HG02588 (cell line): ENCODE results near the gene HIGD1A.
A peak's percentile ranks its signal among the peaks of the same experiment; 100 is the strongest.

Experiments
- ATAC-seq: cut with Tn5 transposase; IDR thresholded peaks from one replicate; pipeline ENCODE4 v1.9.1; 2021; ENCODE audit warnings: mild to moderate bottlenecking, moderate library complexity; ENCODE audit not compliant: unreplicated experiment

HIGD1A gene

DNA sequence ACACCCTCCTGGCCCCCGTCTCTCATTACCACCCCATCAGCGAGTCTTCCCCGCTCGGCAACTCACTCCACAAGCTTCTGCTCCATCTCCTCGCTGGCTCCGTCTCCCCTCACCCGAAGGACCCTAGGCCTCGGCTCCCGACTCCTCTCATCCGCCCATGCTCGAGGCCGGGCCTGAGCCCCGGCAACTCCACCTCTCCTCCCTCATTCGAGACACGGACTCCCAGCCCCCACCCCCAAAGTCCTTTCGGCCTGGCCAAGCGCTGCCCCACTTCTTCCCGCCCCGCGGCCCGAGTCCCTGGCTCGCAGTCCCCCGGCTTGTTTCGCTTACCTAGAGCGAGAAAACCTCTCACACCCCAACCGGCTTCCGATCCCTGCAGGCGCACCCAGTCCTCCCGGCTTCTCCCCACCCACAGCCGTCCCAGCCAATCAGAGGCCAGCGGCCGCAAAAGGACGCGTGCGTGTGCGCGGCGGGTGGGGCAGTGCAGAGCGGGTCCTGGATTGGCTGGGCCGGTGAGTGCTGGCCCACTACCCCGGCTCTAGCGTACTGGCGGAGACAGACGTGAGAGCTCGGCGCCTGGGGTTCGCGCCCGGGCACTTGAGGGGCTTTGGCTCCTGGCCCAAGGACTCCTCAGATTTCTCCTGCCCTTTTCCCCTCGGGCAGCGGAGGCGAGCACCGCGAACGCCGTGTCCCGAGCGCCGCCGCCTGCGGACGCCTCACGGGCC lies at the start of gene HIGD1A:
HIGD1A (minus strand) TSS at position 385 of the 725 bp plus-strand sequence. CDS start 10,237 bp downstream, outside the sequence.
- peak; percentile 98 for ATAC-seq

DNA sequence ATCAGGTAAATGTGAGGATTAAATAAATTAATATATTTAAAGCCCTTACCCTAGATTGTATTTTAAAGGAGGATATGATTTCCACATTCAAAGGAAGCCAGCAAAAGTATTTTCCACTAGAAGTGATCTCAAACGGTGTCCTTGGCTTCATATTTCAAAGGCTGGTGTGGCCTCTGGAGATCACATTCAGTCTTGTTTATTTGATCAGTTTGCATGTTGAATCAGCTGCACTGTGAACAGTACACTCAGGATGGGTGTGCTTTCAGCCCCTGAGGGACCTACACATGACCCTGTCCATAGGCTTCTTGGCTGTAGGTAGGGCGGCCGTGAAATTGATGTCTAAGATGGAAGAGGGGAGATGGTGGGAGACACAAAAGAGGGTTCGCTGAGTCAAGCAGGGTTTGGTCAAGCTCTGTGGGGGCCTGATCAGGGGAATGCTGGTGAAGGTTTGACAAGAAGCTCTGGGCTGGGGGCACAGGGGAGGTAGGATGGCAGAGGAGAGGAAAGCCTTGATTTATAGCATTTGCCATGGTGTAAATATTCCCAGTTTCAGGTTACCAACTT lies 49.5 kb upstream of the HIGD1A start:
- ATAC-seq, result no peak

DNA sequence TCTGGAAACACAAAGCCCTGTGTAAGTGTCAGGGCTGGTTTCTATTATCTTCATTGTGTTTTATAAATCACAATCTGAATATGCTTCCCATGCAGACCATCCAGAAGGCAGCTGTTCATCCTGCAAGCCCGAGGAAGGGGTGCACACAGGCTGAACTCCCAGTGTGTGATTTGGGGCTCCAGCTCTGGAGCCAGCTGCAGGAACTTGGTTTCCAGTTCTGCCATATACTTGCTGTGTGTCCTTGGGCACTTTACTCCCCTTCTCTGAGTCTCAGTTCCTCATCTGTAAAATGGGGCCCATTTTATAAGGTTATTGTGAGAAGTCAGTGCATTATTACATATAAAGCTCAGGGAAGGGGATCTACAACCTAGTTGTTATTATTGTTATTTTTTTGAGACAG lies 48.8 kb upstream of the HIGD1A start:
- no peak for ATAC-seq

DNA sequence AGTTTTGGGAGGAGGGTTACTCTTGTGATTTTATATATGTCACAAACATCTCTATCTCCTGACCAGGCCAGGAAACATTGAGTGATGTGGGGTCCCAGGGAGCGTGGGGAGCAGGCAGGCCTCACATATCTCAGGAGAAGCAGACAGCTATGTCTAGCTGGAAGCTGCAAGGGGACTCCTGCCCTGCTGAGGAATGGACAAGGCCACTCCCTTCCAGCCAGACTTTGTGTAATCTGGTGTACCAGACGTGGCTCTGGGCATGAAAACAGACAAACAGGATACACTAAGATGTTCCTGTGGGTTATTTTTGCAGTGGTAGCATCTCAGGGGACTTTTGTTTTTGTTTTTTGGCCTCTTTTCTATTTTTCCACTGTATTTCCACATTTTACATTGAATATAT lies 48.2 kb upstream of the HIGD1A start:
- ATAC-seq, result no peak

DNA sequence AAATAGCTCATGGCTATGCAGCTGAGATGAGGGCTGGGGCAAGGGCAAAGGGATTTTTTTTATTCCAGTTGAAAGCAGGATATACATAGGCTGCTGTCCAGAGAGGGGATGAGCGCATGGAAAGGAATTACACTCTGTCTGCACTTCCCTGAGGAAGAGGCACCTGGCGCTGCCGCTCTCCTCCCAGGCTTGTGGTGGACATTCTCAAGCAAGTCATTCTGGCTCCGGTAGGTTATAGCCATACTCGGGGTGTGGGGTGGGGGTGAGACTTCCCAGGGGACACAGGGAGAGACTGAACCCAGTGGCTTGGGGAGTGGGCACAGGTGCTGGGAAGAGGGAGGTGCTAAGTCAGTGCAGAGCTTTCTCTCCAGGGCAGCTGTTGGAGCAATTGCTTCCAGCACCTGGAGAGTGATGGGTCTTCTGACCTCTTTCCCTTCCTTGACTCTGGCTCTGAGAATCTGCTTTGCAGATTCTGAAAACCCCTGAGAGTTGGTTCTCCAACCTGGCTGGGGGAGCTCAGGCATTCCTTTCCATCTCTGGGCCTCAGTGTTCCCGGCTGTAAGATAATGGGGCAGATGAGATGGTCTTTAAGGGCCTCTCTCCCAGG lies 47.0 kb upstream of the HIGD1A start:
- no peak for ATAC-seq

DNA sequence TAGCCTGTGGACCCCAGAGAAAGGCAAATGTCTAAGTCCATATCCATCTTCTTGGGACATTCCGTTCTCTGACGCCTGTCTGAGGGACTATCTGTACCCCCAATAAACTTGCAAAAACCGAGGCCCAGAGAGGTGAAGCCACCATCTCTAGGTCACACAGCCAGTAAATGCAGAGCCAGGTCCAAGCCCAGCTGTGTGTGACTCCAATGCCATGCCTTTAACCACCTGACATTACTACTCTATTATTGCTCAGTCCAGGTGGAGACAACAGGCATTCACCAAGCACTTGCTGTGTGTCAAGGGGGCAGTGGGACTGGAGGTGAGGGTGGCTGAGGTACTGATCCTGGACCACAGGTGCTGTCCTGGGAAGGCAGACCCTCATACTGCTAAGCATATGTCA lies 46.0 kb upstream of the HIGD1A start:
- no peak for ATAC-seq

DNA sequence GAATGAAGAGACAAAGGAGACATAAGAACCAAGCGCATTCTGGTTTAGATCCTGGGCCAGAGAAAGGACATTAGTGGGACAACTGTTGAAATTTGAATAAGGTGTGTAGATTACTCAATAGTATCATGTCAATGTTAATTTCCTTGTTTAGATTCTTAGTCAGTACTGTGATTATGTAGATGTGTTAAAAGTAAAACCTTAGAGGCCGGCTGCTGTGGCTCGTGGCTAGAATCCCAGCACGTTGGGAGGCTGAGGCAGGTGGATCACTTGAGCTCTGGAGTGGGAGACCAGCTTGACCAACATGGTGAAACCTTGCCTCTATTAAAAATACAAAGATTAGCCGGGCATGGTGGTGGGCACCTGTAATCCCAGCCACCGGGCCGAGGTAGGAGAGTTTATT lies 44.7 kb upstream of the HIGD1A start:
- ATAC-seq, result no peak

DNA sequence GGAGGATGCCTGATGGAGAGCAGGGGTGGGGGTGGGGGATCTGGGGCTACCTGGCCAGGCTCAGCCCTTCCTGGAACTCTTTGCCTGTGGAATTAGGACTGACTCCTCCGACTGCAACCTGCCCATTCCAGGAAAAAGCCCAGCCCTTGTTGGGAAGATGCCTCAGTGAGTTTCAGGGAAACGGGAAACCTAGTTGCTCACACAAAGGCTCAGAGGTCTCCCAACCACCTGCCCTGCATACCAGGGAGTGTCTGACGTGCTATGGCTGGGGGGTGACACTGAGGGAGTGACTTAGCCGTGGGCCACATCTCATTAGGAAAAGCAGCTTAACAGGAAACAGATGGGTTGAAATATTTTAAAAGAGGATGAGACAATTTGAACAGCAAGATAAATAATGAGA lies 43.4 kb upstream of the HIGD1A start:
- ATAC-seq, result no peak

DNA sequence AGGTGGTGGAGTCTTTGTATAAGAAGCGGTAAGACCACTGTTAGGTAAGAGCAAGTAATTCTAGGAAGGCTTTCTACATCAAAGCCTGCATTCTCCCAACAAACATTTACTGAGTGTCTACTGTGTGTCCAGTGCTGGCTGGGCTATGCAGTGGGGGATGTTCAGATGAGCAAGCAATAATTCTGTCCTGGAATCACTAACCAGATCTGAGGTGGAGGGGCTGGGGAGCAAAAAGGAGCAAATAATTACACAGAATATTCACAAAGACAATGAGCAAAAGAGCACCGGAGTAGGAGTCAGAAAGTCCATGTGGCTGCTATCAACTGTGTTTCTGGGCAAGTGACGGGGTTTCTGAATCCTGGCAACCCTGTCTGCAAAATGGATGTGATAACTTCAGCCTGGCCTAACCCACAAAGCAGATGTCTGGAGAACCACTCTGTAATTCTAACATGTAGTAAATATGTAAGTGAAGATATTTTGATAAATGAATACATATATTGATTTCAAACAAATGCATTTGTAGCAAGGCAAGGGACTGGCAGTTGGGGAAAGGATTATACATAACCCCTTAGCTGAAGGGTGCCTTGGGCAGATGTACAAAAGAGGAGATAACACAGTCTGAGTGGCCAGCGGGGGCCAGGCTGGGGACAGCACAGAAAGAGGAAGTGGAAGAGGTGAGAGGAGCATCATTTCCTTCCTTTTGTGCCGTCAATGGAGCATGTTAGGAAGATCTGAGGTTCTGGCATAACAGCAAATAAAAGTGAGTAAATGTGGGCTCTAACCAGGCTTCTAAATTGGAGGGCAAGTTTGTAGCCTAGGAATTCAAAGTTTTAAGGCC lies 42.6 kb upstream of the HIGD1A start:
- ATAC-seq, result no peak

DNA sequence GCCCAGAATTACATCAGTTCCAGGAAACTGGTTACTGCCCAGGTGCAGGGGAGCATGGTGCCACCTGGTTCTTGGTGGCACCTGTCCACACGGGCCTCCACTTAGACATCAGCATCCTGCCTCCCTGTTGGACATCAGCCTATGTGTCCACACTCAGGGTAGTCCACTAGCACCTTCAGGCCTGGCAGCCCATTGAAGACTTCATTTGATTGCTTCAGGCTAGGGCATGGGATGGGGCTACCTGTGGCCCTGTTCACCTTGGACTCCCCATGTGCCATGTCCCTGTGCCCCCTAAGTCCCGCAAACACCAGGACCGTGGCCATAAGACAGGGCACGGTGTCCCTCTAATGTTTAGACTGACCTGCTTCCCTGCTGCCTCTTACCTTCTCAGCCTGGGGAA lies 40.5 kb upstream of the HIGD1A start:
- no peak for ATAC-seq

DNA sequence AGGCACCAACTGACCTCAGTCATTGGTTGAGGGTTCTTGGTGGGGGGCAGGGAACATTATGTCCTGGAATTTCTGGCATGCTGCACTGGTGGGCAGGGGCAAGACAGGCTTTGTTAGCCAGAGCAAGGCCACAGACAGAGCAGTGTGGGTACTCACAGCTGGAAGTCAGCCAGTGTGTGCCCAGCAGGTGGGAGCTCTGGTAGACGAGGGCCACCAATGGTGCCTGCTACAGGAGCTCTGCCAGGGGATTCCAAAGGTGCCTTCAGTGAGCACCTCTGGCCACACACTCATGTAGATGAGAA lies 40.1 kb upstream of the HIGD1A start:
- no peak for ATAC-seq

DNA sequence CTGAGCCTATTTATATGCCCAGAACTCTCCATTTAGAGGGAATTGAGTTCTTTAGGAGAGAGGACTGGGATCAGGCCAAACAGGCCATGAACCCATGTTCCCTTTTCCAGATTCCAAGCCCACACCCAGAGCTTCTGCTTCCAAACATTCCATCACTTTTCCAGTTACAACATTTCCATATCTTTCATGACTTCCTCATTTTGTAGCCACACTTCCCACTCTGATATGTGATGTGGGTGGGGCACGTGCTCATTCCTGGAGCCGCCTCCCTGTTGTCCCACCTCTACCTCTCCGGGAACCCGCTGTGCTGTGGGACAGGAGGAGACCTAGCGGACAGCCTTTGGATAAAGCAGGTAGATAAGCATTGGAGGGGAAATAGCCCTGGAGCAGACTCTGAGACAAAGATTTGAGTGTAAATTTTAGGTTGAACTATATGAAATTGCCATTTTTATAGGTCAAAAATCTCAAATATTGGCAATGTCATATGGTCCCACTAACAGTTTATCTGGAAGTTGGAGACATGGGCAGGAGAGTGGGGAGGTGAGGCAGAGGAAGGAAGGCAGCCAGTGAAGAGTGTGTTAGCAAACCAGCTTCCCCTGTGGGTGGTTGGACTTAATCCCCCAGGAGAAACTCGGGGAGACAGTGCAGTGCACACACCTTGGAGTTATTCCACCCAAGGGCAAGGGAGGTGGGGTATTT lies 39.6 kb upstream of the HIGD1A start:
- ATAC-seq, result no peak

DNA sequence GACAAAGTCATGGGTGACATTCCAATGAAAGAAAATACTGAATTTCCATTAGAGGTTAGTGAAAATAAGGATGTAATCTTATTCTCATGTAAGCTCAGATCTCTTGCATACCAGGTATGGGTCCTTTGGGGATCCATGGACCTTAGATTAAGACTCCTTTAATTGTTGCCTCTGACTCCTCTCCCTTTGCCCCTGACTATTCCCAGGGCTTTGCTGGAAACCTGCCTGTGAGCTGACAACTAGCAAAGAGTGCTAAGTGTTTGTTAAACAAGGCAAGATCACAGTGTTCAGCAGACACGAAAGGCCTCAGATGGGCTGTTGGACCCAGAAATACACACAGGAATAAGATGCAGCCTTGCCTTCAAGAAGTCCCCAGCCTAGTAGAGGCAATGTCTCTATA lies 37.0 kb upstream of the HIGD1A start:
- ATAC-seq, result no peak

DNA sequence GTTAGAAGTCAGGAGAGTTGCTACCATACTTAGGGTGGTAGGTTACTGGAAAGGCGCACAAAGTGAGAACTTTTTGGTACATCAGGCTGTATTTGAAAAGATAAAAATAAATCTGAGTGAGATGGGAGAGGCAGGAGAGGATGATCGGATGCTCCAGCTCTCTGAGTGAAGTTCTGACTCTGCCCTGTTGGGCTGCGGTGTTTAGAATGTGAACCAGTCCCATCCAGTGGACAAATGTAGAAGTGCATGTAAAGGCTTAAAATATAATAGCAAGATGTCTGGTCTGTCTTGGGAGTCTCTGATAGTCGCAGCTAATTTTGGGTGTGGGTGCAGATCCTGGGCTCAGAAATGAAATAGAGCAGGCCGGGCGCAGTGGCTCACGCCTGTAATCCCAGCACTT lies 35.3 kb upstream of the HIGD1A start:
- ATAC-seq, result peak; percentile 97

DNA sequence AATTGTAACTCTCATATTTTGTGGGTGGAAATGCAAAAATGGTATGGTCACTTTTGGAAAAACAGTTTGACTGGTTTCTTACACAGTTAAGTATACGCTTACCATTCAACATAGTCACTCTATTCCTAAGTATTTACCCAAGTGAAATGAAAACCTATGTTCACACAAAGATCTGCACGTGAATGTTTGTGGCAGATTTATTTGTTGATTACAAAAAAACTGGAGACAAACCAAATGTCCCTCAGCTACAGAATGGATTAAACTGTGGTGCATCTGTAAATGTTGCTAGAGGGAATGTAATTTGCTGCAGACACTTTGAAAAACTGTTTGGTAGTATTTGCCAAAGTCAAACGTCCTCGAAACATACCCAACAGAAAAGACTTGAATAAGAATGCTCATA lies 34.3 kb upstream of the HIGD1A start:
- ATAC-seq, result no peak

DNA sequence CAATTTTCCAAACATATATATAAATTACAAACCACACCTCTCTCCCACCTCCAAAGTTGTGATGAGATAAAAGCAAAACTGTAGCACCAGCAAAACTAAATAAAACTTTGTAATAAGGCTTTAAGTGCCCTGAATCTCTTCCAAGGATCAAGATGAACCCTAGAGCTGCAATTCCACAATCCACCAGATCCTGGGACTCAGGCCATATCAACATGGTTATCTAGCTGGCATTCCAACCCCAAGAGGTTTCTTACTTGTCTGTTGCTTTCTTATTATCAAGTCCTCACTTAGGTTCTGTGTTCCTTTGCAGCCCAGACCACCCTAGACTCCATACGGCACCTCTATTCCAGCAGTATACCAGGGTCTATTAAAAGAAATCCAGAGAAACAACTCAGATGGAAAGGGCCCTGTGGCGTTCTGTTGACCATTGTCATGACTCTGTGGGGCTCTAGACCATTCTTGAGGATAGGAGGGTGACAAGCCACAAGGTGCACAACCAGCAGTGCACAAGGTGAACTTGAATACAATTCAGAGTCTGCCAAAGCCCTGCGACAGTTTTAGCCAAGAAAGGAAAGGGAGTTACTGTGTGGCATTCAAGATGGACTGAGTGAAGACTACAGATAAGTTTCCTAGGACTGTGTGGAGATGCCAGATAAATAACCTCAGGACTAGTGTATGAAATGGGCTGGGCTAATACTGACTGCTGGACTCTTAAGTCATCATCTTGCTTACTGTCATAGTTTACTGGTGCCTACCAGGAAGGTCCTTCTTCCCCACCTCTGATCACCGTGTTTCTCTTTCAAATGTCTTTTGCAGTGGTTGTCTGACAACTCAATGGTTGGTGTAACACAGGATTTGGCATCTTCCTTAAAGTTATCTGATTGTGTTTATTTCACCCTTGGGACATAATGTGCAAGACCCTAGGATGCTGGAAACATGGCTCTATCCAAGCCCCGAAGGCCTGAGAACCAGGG lies 32.1 kb upstream of the HIGD1A start:
- no peak for ATAC-seq

DNA sequence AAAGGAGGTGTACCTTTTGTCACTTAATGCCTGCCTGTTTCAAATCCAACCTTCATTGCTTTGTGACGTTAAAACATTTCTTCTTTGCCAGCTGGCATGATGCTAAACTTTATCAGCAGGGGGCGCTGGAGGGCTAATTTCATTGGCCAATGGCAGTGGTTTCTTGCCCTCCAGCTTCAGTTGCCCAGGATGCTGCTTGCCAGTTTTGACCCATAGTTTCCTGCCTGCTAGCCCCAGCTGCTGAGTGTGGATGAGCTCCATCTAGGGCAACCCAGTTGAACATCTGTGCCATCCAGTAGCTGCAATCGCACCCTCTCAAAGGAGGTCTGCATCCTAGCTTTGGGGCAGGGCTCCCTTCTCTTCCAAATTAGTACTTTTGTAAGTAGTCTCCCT lies 27.0 kb upstream of the HIGD1A start:
- peak; percentile 70 for ATAC-seq

DNA sequence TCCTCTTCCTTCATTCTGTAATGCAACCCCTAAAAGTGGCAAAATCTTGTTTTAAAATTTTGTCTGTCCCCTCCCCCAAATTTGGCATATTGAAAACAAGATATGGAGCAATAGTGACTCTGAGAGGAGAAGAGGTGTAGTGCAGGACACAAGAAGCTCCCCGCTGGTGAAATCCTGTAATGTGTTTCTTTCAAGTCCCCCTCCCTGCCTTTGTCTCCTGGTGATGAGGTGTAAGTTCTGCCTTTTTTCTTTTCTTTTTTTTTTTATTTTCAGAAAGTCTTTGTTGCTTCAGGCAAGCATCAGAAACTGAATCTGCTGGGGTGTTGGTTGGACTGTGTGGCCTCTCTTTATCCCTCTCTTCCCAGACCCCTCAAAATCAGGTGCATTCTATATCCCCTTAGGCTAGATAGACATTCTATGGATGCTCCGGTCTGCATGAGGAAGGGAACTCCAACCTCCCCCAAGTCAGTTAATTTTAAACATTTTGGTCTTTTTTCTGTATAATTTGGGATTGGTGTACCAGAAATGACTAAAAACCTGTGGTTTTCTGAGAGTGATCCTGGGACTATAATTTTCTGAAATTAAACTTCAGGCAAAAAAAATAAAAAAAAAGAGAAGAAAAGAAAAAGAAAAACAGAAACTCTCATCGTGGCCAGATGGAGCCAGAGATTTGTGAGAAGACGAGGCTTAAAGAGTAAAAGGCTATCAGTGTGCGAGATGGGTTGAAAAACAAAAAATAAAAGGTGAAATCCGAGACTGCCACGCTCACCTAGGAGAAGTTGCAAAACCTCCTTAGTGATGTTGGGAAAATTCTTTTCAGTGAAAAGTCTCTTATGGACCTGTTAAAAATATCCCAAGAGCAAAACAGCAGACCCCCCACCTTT lies 26.4 kb upstream of the HIGD1A start:
- no peak for ATAC-seq
